Astrocyte of the cerebellum (primary cell): Measurements from ENCODE around the gene HSPA1B.

Source experiments
- DNase-seq: peaks from one replicate; pipeline ENCODE4 v3.0.0-alpha.2; 2011; ENCODE audit warnings: low read depth
- H3K4me3 ChIP-seq: 2 replicates; pipeline ENCODE4 v1.5.1; 2011; ENCODE audit warnings: mild to moderate bottlenecking, low read depth, low read length, moderate library complexity
- CTCF ChIP-seq: IDR thresholded peaks from 2 replicates; pipeline ENCODE4 v1.5.1; 2012; ENCODE audit warnings: low read length, low read depth, moderate library complexity, mild to moderate bottlenecking; ENCODE audit errors: missing control alignments
- in situ Hi-C: cut with HindIII; loops from 2 replicates; pipeline ENCODE4 v1.10.0; 2017; ENCODE audit warnings: low sequenced_read_pairs

Gene HSPA1B

GRCh38 chr6:31874084-31874670, 46.6 kb downstream of the HSPA1B start:
- in situ Hi-C loops, result no loop called here
- no peak for DNase-seq
- H3K4me3 ChIP-seq, result no peak overlapping the region
- TF ChIP-seq CTCF, result no peak

DNA sequence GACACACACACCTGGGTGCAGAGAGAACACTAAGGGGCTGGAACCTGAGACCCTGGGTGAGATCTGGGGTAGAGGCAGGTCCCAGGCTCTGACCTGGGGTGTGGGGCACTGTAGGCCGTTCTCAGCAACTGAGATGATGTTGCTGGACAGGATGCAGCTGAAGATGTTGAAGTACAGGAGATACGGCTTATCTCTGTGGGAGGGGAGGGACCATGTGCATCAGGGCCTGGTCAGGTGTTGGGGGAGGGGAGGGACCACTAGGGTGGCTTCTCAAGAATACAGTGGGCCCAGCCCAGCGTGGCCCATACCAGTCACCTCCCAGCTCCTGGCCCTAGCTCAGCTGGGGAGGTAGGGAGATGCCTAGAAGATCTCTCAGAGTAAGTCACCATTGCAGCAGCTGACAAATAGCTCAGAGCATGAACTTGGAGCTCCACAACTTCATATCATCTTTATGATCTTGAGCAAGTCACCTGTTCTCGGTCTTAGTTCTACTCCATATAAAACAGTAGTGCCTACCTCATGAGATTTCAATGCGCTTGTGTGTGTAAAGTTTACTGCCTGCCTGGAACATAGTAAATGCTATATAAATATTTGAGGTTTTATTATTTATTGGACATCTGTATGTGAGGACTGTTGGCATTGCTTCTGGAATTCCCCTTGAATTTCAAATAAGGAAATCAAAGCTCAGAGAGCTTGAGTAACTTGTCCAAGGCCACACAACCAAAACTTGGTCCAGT, 47.5 kb downstream of the HSPA1B start:
- in situ Hi-C loops, result no loop called here
- no peak for DNase-seq
- TF ChIP-seq CTCF, result no peak
- H3K4me3 ChIP-seq, result no peak overlapping the region

GRCh38 chr6:31875877-31876276, 48.3 kb downstream of the HSPA1B start:
- DNase-seq, result no peak
- H3K4me3 ChIP-seq, result no peak overlapping the region
- TF ChIP-seq CTCF, result no peak
- in situ Hi-C loops, result no loop called here

- TF ChIP-seq CTCF, result no peak
- in situ Hi-C loops, result no loop called here
- DNase-seq, result no peak
These were observed 48.8 kb downstream of the HSPA1B start for GRCh38 chr6:31876357-31876756.

GRCh38 chr6:31877125-31877650, 49.6 kb downstream of the HSPA1B start:
- in situ Hi-C loops, result no loop called here
- DNase-seq, result no peak

More at GRCh38 chr6:31876357-31876756, 48.8 kb downstream of the HSPA1B start:
- no peak overlapping the region for H3K4me3 ChIP-seq

GRCh38 chr6:31877651-31878161, 50.2 kb downstream of the HSPA1B start:
- no peak for TF ChIP-seq CTCF
- no peak overlapping the region for H3K4me3 ChIP-seq
- no peak for DNase-seq
- in situ Hi-C loops, result no loop called here

More at GRCh38 chr6:31877125-31877650, 49.6 kb downstream of the HSPA1B start:
- H3K4me3 ChIP-seq, result no peak overlapping the region
- TF ChIP-seq CTCF, result no peak
